Lower lobe of right lung (tissue), 2 donors: ENCODE results near the gene CFAP119. TPM values are rescaled to one million over a fixed set of nuclear protein-coding genes. Genes with fewer than 3 reads are reported as not detected.

Source experiments
- ATAC-seq, 2 donors: fragments of 200-7000 bp; cut with Tn5 transposase; one replicate each; pipeline ENCODE4 v1.9.1; 2020 to 2022; ENCODE audit warnings: mild to moderate bottlenecking in 2 of 2, moderate library complexity in 2 of 2
- DNase-seq: peaks from one replicate; pipeline ENCODE4 v3.0.0-alpha.2; 2020
- H3K27ac ChIP-seq: fragments of 200-600 bp; one replicate; pipeline ENCODE4 v1.8.0; 2022
- H3K27me3 ChIP-seq: fragments of 200-600 bp; one replicate; pipeline ENCODE4 v1.8.0; 2022; ENCODE audit warnings: low read depth
- H3K36me3 ChIP-seq: fragments of 200-600 bp; one replicate; pipeline ENCODE4 v1.8.0; 2022; ENCODE audit warnings: mild to moderate bottlenecking
- H3K4me1 ChIP-seq: fragments of 200-600 bp; one replicate; pipeline ENCODE4 v1.8.0; 2022
- H3K4me3 ChIP-seq: fragments of 200-600 bp; one replicate; pipeline ENCODE4 v1.8.0; 2022; ENCODE audit warnings: mild to moderate bottlenecking
- H3K9me3 ChIP-seq: fragments of 200-600 bp; one replicate; pipeline ENCODE4 v1.8.0; 2022
- intact Hi-C: fragments of 100-400 bp; cut with DNase I; formaldehyde crosslinking; loops from one replicate; pipeline ENCODE4 v1.11.0; 2022
- total RNA-seq: library from RNA; stranded (reverse); fragmentation: NEBNext Ultra II Directional; extraction: Animal tissue kit (Norgen Biotek cat#: 25700); gene quantifications from one replicate; pipeline ENCODE4 v1.2.1, GENCODE V29; 2021
- TF ChIP-seq, protein P1 (sequence below): fragments of 200-600 bp; IDR thresholded peaks from one replicate; pipeline ENCODE4 v1.8.0; 2022; ENCODE audit warnings: antibody characterized with exemption, mild to moderate bottlenecking
- donor health status: DM: no; HTN: yes; CAD: no; lungs with severe emphysema.

CFAP119 gene
- total RNA-seq, 1 donor from 2014 or later, result 11.1 TPM

DNA sequence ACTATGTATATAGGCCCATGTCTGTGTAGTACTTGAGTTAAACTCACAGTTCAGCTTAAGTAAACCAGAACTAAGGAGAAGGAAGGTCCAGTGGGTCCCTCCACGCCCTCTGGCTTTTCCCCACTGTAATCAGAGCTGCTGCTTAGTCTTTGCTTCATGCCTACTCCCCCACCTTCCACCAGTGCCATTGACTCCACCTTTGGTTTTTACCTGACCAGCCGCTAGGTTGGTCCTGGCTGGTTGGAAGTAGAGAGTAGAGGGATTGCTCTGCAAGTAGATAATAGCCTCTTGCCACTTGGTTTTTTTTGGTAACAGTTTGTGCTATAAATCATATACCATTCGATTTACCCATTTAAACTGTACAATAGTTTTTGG lies 36.5 kb downstream of the CFAP119 start:
- Histone ChIP-seq H3K4me3 (no peak overlapping the region), H3K27me3 (no peaks in the 10 kb centered on the region), H3K27ac (peak overlapping the region; percentile 58), H3K36me3 (peaks cover 96% of the 10 kb centered on the region), H3K9me3 (no peaks in the 10 kb centered on the region), H3K4me1 (no peaks in the 10 kb centered on the region)
- TF ChIP-seq, protein P1, sequence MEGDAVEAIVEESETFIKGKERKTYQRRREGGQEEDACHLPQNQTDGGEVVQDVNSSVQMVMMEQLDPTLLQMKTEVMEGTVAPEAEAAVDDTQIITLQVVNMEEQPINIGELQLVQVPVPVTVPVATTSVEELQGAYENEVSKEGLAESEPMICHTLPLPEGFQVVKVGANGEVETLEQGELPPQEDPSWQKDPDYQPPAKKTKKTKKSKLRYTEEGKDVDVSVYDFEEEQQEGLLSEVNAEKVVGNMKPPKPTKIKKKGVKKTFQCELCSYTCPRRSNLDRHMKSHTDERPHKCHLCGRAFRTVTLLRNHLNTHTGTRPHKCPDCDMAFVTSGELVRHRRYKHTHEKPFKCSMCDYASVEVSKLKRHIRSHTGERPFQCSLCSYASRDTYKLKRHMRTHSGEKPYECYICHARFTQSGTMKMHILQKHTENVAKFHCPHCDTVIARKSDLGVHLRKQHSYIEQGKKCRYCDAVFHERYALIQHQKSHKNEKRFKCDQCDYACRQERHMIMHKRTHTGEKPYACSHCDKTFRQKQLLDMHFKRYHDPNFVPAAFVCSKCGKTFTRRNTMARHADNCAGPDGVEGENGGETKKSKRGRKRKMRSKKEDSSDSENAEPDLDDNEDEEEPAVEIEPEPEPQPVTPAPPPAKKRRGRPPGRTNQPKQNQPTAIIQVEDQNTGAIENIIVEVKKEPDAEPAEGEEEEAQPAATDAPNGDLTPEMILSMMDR, result no peak
- no peak for ATAC-seq
- intact Hi-C loops, result no loop called here
- no peak for DNase-seq

DNA sequence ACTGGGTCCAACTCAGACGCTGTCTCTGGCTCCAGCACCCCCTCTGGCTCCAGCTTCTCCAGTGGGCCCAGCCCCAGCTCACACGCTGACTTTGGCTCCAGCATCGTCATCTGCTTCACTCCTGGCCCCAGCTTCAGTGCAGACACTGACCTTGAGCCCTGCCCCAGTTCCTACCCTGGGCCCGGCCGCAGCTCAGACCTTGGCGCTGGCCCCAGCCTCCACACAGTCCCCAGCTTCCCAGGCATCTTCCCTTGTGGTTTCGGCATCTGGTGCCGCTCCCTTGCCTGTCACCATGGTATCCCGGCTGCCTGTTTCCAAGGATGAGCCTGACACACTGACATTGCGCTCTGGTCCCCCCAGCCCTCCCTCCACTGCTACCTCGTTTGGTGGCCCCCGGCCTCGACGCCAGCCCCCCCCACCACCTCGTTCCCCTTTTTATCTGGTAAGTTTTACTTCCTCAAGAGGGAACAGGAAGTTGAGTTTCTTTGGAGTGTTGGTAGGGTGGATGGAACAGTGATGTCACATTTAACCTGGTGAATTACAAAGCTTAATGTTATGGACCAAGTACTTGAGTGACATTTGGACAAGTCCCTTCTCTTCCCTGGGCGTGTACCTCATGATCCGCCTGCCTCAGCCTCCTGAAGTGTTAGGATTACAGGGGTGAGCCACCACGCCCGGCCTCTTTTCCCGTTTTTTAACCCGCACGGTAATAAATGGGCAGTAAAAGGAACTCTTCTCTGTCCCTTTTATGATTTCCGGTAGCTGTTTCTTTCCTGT lies 37.0 kb downstream of the CFAP119 start:
- Histone ChIP-seq H3K4me3 (no peak overlapping the region), H3K4me1 (no peaks in the 10 kb centered on the region), H3K9me3 (no peaks in the 10 kb centered on the region), H3K27me3 (no peaks in the 10 kb centered on the region), H3K36me3 (peaks cover 96% of the 10 kb centered on the region), H3K27ac (peak overlapping the region; percentile 58)
- peak; percentile 62 to 68 for ATAC-seq
- TF ChIP-seq, protein P1, result no peak
- peak; percentile 72 for DNase-seq
- intact Hi-C loops, result no loop called here

DNA sequence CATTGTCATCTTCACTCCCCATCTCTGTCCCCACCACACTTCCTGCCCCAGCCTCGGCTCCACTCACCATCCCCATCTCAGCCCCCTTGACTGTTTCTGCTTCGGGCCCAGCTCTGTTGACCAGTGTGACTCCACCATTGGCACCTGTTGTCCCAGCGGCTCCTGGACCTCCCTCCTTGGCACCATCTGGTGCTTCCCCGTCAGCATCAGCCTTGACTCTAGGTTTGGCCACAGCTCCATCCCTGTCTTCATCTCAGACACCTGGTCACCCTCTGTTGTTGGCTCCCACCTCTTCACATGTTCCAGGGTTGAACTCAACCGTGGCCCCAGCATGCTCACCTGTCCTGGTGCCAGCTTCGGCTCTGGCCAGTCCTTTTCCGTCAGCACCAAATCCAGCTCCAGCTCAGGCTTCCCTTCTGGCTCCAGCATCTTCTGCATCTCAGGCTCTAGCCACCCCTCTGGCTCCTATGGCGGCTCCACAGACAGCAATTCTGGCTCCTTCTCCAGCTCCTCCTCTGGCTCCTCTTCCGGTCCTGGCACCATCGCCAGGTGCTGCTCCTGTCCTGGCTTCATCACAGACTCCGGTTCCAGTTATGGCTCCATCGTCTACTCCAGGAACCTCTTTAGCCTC lies 38.0 kb downstream of the CFAP119 start:
- TF ChIP-seq, protein P1, result no peak
- no peak for ATAC-seq
- Histone ChIP-seq H3K9me3 (no peaks in the 10 kb centered on the region), H3K4me1 (no peaks in the 10 kb centered on the region), H3K27me3 (no peaks in the 10 kb centered on the region), H3K4me3 (no peak overlapping the region), H3K27ac (no peak overlapping the region), H3K36me3 (peaks cover 96% of the 10 kb centered on the region)
- no peak for DNase-seq
- intact Hi-C loops, result no loop called here

DNA sequence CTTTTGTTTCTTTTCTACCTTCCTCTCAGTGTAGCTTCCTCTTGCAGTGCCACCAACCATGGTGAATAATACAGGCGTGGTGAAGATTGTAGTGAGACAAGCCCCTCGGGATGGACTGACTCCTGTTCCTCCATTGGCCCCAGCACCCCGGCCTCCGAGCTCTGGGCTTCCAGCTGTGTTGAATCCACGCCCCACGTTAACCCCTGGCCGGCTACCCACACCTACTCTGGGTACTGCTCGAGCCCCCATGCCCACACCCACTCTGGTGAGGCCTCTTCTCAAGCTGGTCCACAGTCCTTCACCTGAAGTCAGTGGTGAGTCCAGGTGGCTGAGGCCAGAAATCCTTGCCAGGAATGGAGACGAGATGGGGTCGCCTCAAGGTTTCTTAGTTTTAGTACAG lies 38.9 kb downstream of the CFAP119 start:
- H3K36me3 ChIP-seq, result peaks cover 98% of the 10 kb centered on the region
- DNase-seq (no peak), ATAC-seq (no peak)
- H3K4me3 ChIP-seq, result no peak overlapping the region
- no peak overlapping the region for H3K27ac ChIP-seq
- no peaks in the 10 kb centered on the region for H3K4me1 ChIP-seq
- no peaks in the 10 kb centered on the region for H3K27me3 ChIP-seq
- no peaks in the 10 kb centered on the region for H3K9me3 ChIP-seq
- intact Hi-C loops, result no loop called here
- TF ChIP-seq, protein P1, result no peak

DNA sequence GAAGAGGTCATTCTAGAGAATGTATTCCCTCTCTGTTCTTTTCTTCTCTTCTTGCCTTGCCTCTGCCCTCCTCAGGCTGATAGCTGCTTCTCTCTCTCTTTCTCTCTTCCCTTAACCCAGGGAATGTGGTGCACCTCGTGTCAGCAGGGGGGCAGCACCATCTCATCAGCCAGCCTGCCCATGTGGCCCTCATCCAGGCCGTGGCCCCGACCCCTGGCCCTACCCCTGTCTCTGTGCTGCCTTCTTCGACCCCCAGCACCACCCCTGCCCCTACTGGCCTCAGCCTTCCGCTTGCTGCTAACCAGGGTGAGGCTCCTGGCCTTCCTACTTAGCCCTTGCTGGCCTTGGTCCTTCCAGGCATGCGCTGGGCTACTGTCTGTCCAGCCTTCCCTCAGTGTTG lies 39.4 kb downstream of the CFAP119 start:
- peaks cover 100% of the 10 kb centered on the region for H3K36me3 ChIP-seq
- intact Hi-C loops, result no loop called here
- H3K9me3 ChIP-seq, result no peaks in the 10 kb centered on the region
- no peaks in the 10 kb centered on the region for H3K4me1 ChIP-seq
- ATAC-seq (peak in 1 of 2 donors; percentile 14), DNase-seq (no peak)
- H3K27ac ChIP-seq, result no peak overlapping the region
- TF ChIP-seq, protein P1, result no peak
- no peak overlapping the region for H3K4me3 ChIP-seq
- no peaks in the 10 kb centered on the region for H3K27me3 ChIP-seq
